Keratinocyte (primary cell): ENCODE results near the gene PRKAR2B.

Experiments used
- CTCF ChIP-seq, 3 experiments: IDR thresholded peaks in 1 of 3; conservative IDR thresholded peaks in 1 of 3; optimal IDR thresholded peaks in 1 of 3; 2 replicates in 2 of 3; 3 replicates in 1 of 3; pipeline versions ENCODE3 to v1.5.1; 2011; ENCODE audit warnings: low read length in 3 of 3, mild to moderate bottlenecking in 3 of 3, moderate library complexity in 2 of 3, control low read depth in 1 of 3, inconsistent platforms in 1 of 3; ENCODE audit not compliant: insufficient read depth in 2 of 3; ENCODE audit errors: extremely low read depth in 1 of 3
- EZH2 ChIP-seq: IDR thresholded peaks from one replicate; pipeline ENCODE4 v1.6.1; 2012; ENCODE audit warnings: inconsistent platforms, mild to moderate bottlenecking, low read length, moderate library complexity

GRCh38 chr7:107057474-107057833 lies 12.9 kb downstream of the PRKAR2B start:
- TF ChIP-seq CTCF (optimal IDR thresholded peaks at IDR 0.05 in 1 of 3, IDR thresholded peaks at IDR 0.05 in 1 of 3, conservative IDR thresholded peaks at IDR 0.05 in 1 of 3; ENCODE audit: extremely low read depth in 1 of 3, insufficient read depth in 2 of 3, low read length in 3 of 3), result no peak
- no peak for TF ChIP-seq EZH2
